ENCODE data around the gene RAD51D.

The RAD51D gene

GRCh38 chr17:35086931-35087573, 32.6 kb downstream of the RAD51D start:
- H3K79me2 ChIP-seq (ENCODE audit: low read length) = peaks cover 65% of the 10 kb centered on the region
- no peaks in the 10 kb centered on the region for H3K9me3 ChIP-seq (ENCODE audit: insufficient read depth, low read length)
- H3K4me3 ChIP-seq (ENCODE audit: low read length) = peak overlapping the region; percentile 91
- no peaks in the 10 kb centered on the region for H3K27me3 ChIP-seq (ENCODE audit: low read depth, low read length)
- no peak for TF ChIP-seq CTCF (IDR thresholded peaks at IDR 0.05; ENCODE audit: low read depth, low read length)
- TF ChIP-seq EZH2phosphoT487 (IDR thresholded peaks at IDR 0.05; ENCODE audit: low read depth) = no peak
- H3K9ac ChIP-seq (ENCODE audit: low read length) = peak overlapping the region; percentile 90
- peaks cover 34% of the 10 kb centered on the region for H3K4me1 ChIP-seq (ENCODE audit: low read length)
- H2AFZ ChIP-seq (ENCODE audit: low read depth, low read length) = no peak overlapping the region
- no peaks in the 10 kb centered on the region for H4K20me1 ChIP-seq (ENCODE audit: insufficient read depth, low read length)
- H3K27ac ChIP-seq (ENCODE audit: low read length) = peak overlapping the region; percentile 86; the same call in 1 of the 2 replicates
- peak overlapping the region; percentile 70 for H3K4me2 ChIP-seq (ENCODE audit: low read length)
- no peaks in the 10 kb centered on the region for H3K36me3 ChIP-seq (replicated peaks; ENCODE audit: low read depth, low read length)

DNA sequence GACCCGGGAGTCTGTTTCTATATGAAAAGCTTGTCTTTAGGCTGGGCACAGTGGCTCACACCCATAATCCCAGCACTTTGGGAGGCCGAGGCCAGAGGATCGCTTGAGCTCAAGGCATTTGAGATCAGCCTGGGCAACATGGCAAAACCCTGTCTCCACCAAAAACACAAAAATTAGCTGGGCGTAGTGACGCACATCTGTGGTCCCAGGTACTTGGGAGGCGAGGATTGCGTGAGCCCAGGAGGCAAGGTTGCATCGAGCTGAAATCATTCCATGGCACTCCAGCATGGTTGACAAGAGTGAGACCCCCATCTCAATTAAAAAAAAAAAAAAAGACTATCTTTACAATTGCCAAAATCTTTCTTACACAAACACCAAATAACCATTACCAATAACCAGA, 33.5 kb downstream of the RAD51D start:
- Histone ChIP-seq H3K27me3 (ENCODE audit: low read depth, low read length) (no peaks in the 10 kb centered on the region), H3K36me3 (replicated peaks; ENCODE audit: low read depth, low read length) (no peaks in the 10 kb centered on the region), H3K9ac (ENCODE audit: low read length) (no peak overlapping the region), H3K4me2 (ENCODE audit: low read length) (no peak overlapping the region), H4K20me1 (ENCODE audit: insufficient read depth, low read length) (no peaks in the 10 kb centered on the region), H2AFZ (ENCODE audit: low read depth, low read length) (no peak overlapping the region), H3K4me3 (ENCODE audit: low read length) (no peak overlapping the region), H3K27ac (ENCODE audit: low read length) (no peak overlapping the region), H3K79me2 (ENCODE audit: low read length) (peaks cover 74% of the 10 kb centered on the region), H3K4me1 (ENCODE audit: low read length) (peaks cover 43% of the 10 kb centered on the region), H3K9me3 (ENCODE audit: insufficient read depth, low read length) (no peaks in the 10 kb centered on the region)
- no peak for TF ChIP-seq EZH2phosphoT487 (IDR thresholded peaks at IDR 0.05; ENCODE audit: low read depth)
- no peak for TF ChIP-seq CTCF (IDR thresholded peaks at IDR 0.05; ENCODE audit: low read depth, low read length)

- Histone ChIP-seq H3K4me2 (ENCODE audit: low read length) (no peak overlapping the region), H3K27ac (ENCODE audit: low read length) (no peak overlapping the region), H4K20me1 (ENCODE audit: insufficient read depth, low read length) (no peaks in the 10 kb centered on the region), H3K4me3 (ENCODE audit: low read length) (no peak overlapping the region), H3K36me3 (replicated peaks; ENCODE audit: low read depth, low read length) (no peaks in the 10 kb centered on the region), H3K9ac (ENCODE audit: low read length) (no peak overlapping the region), H3K9me3 (ENCODE audit: insufficient read depth, low read length) (no peaks in the 10 kb centered on the region), H2AFZ (ENCODE audit: low read depth, low read length) (no peak overlapping the region), H3K27me3 (ENCODE audit: low read depth, low read length) (no peaks in the 10 kb centered on the region), H3K4me1 (ENCODE audit: low read length) (peaks cover 53% of the 10 kb centered on the region), H3K79me2 (ENCODE audit: low read length) (peaks cover 86% of the 10 kb centered on the region)
- TF ChIP-seq CTCF (IDR thresholded peaks at IDR 0.05; ENCODE audit: low read depth, low read length) = no peak
- no peak for TF ChIP-seq EZH2phosphoT487 (IDR thresholded peaks at IDR 0.05; ENCODE audit: low read depth)
Measured at GRCh38 chr17:35084987-35085386, 34.7 kb downstream of the RAD51D start.

GRCh38 chr17:35083071-35083470, 36.6 kb downstream of the RAD51D start:
- peaks cover 54% of the 10 kb centered on the region for H3K4me1 ChIP-seq (ENCODE audit: low read length)
- H4K20me1 ChIP-seq (ENCODE audit: insufficient read depth, low read length) = no peaks in the 10 kb centered on the region
- TF ChIP-seq EZH2phosphoT487 (IDR thresholded peaks at IDR 0.05; ENCODE audit: low read depth) (no peak), CTCF (IDR thresholded peaks at IDR 0.05; ENCODE audit: low read depth, low read length) (no peak)
- no peak overlapping the region for H2AFZ ChIP-seq (ENCODE audit: low read depth, low read length)
- H3K27me3 ChIP-seq (ENCODE audit: low read depth, low read length) = no peaks in the 10 kb centered on the region
- H3K79me2 ChIP-seq (ENCODE audit: low read length) = peaks cover 98% of the 10 kb centered on the region
- H3K36me3 ChIP-seq (replicated peaks; ENCODE audit: low read depth, low read length) = peaks cover 3% of the 10 kb centered on the region
- H3K9ac ChIP-seq (ENCODE audit: low read length) = peak overlapping the region; percentile 20; the same call in 1 of the 2 replicates
- peak overlapping the region; percentile 41 for H3K27ac ChIP-seq (ENCODE audit: low read length)
- no peaks in the 10 kb centered on the region for H3K9me3 ChIP-seq (ENCODE audit: insufficient read depth, low read length)
- peak overlapping the region; percentile 39 for H3K4me3 ChIP-seq (ENCODE audit: low read length)
- H3K4me2 ChIP-seq (ENCODE audit: low read length) = peak overlapping the region; percentile 61

Data from OCI-LY3 (cell line).